ENCODE measurements around the gene CMPK1.

The CMPK1 gene

GRCh38 chr1:47347735-47348134 lies 14.1 kb downstream of the CMPK1 start:
- DNase-seq = no peak
- Histone ChIP-seq H3K36me3 (no peaks in the 10 kb centered on the region), H3K4me3 (ENCODE audit: low read depth, low read length) (no peak overlapping the region), H3K9me3 (no peaks in the 10 kb centered on the region), H3K27me3 (no peaks in the 10 kb centered on the region), H3K4me1 (no peaks in the 10 kb centered on the region)
- TF ChIP-seq CTCF (IDR thresholded peaks at IDR 0.05; ENCODE audit: low read depth, low read length) = no peak

GRCh38 chr1:47348246-47348645 lies 14.7 kb downstream of the CMPK1 start:
- Histone ChIP-seq H3K4me3 (ENCODE audit: low read depth, low read length) (no peak overlapping the region), H3K4me1 (no peaks in the 10 kb centered on the region), H3K27me3 (no peaks in the 10 kb centered on the region), H3K36me3 (no peaks in the 10 kb centered on the region), H3K9me3 (no peaks in the 10 kb centered on the region)
- TF ChIP-seq CTCF (IDR thresholded peaks at IDR 0.05; ENCODE audit: low read depth, low read length) = no peak
- no peak for DNase-seq

GRCh38 chr1:47351305-47351704 lies 17.7 kb downstream of the CMPK1 start:
- Histone ChIP-seq H3K36me3 (no peaks in the 10 kb centered on the region), H3K27me3 (no peaks in the 10 kb centered on the region), H3K4me3 (ENCODE audit: low read depth, low read length) (no peak overlapping the region), H3K9me3 (no peaks in the 10 kb centered on the region), H3K4me1 (no peaks in the 10 kb centered on the region)
- DNase-seq = no peak
- no peak for TF ChIP-seq CTCF (IDR thresholded peaks at IDR 0.05; ENCODE audit: low read depth, low read length)

- no peak for DNase-seq
- no peak for TF ChIP-seq CTCF (IDR thresholded peaks at IDR 0.05; ENCODE audit: low read depth, low read length)
- no peaks in the 10 kb centered on the region for H3K9me3 ChIP-seq
- H3K36me3 ChIP-seq = no peaks in the 10 kb centered on the region
- no peaks in the 10 kb centered on the region for H3K4me1 ChIP-seq
- H3K27me3 ChIP-seq = no peaks in the 10 kb centered on the region
- no peak overlapping the region for H3K4me3 ChIP-seq (ENCODE audit: low read depth, low read length)
These were observed 27.8 kb downstream of the CMPK1 start for GRCh38 chr1:47361380-47361779.

GRCh38 chr1:47362828-47363227 lies 29.2 kb downstream of the CMPK1 start:
- Histone ChIP-seq H3K36me3 (no peaks in the 10 kb centered on the region), H3K27me3 (no peaks in the 10 kb centered on the region), H3K4me1 (no peaks in the 10 kb centered on the region), H3K9me3 (no peaks in the 10 kb centered on the region), H3K4me3 (ENCODE audit: low read depth, low read length) (no peak overlapping the region)
- no peak for TF ChIP-seq CTCF (IDR thresholded peaks at IDR 0.05; ENCODE audit: low read depth, low read length)
- DNase-seq = no peak

GRCh38 chr1:47367651-47368050 lies 34.1 kb downstream of the CMPK1 start:
- Histone ChIP-seq H3K27me3 (no peaks in the 10 kb centered on the region), H3K4me1 (no peaks in the 10 kb centered on the region), H3K36me3 (no peaks in the 10 kb centered on the region), H3K9me3 (no peaks in the 10 kb centered on the region), H3K4me3 (ENCODE audit: low read depth, low read length) (no peak overlapping the region)
- no peak for TF ChIP-seq CTCF (IDR thresholded peaks at IDR 0.05; ENCODE audit: low read depth, low read length)
- no peak for DNase-seq
